Activated naive CD4-positive, alpha-beta T cell treated with anti-CD3 and anti-CD28 coated beads, Interleukin-2, amount 50 U/mL, for 24 hours (primary cell): Measurements from ENCODE around the gene MEIS2.

Experiments used
- H3K27ac Mint-ChIP-seq: one replicate; pipeline ENCODE4 v1.8.0; 2021; ENCODE audit warnings: mild to moderate bottlenecking, mixed read lengths
- H3K27me3 Mint-ChIP-seq: one replicate; pipeline ENCODE4 v1.8.0; 2021; ENCODE audit warnings: mixed read lengths
- H3K36me3 Mint-ChIP-seq: one replicate; pipeline ENCODE4 v1.8.0; 2021; ENCODE audit warnings: mixed read lengths
- H3K4me1 Mint-ChIP-seq: one replicate; pipeline ENCODE4 v1.8.0; 2021; ENCODE audit warnings: mixed read lengths
- H3K4me3 Mint-ChIP-seq: one replicate; pipeline ENCODE4 v1.8.0; 2021; ENCODE audit warnings: mild to moderate bottlenecking, mixed read lengths
- H3K9me3 Mint-ChIP-seq: one replicate; pipeline ENCODE4 v1.8.0; 2021; ENCODE audit warnings: mixed read lengths

Gene MEIS2

GRCh38 chr15:37100109-37100965 is at the start of gene MEIS2:
TSS of gene MEIS2 (minus strand) at chr15:37100549. CDS start at chr15:37099466, 1,083 bp downstream.
- peak within 1 kb of the TSS; percentile 89 for H3K4me3 Mint-ChIP-seq
- peaks cover 19% of the 10 kb centered on the region for H3K9me3 Mint-ChIP-seq
- H3K27me3 Mint-ChIP-seq: peaks cover 74% of the 10 kb centered on the region
- H3K36me3 Mint-ChIP-seq: peaks cover 4% of the 10 kb centered on the region
- peak within 1 kb of the TSS; percentile 38 for H3K27ac Mint-ChIP-seq
- peaks cover 56% of the 10 kb centered on the region for H3K4me1 Mint-ChIP-seq

DNA sequence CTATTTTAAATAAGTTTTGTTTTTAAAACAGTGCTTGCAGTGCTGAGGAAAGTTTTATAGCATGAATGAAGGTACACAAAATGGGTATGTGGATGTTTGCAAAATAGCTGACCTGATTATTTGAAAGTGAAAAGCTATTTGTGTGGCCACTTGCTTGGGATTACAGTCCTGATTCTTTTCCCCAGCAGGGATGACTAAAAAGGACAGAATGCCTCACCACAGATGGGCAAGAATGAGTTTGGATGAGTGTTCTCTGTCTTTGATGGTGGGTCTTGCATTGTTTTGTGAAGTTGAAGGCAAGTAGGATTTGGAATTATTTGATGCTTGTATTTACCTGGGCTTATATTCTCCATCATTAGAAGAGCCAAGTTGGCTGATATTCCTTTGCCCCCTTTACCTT is 48.8 kb upstream of the MEIS2 start:
- Mint-ChIP-seq H3K36me3 (no peaks in the 10 kb centered on the region), H3K27me3 (peaks cover 6% of the 10 kb centered on the region), H3K4me3 (no peak overlapping the region), H3K9me3 (no peaks in the 10 kb centered on the region), H3K4me1 (no peaks in the 10 kb centered on the region), H3K27ac (no peak overlapping the region)

- Mint-ChIP-seq H3K27me3 (peaks cover 6% of the 10 kb centered on the region), H3K27ac (no peak overlapping the region), H3K36me3 (no peaks in the 10 kb centered on the region), H3K4me1 (no peaks in the 10 kb centered on the region), H3K9me3 (no peaks in the 10 kb centered on the region), H3K4me3 (no peak overlapping the region)
Observed at GRCh38 chr15:37148714-37149113, 48.4 kb upstream of the MEIS2 start.

DNA sequence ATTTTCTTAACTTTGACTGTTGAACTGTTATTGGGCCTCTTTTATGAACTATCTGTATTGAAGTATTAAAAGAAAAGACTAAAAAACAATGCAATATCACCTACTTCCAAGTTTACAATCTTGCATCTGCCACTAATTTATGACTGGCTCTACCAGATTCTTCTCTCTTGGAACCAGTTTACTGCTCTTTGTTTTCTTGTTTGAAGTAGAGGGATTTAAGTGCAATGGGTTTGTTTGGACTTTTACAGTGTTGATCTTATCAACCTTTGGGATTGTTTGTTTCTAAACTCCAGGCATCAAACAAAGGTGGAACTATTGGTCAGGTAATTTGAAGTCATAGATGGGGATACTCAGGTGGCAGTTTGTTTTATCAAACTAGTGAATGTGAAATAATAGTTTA is 43.0 kb upstream of the MEIS2 start:
- no peaks in the 10 kb centered on the region for H3K9me3 Mint-ChIP-seq
- peaks cover 8% of the 10 kb centered on the region for H3K27me3 Mint-ChIP-seq
- H3K4me1 Mint-ChIP-seq: no peaks in the 10 kb centered on the region
- H3K36me3 Mint-ChIP-seq: no peaks in the 10 kb centered on the region
- no peak overlapping the region for H3K27ac Mint-ChIP-seq
- no peak overlapping the region for H3K4me3 Mint-ChIP-seq

- H3K36me3 Mint-ChIP-seq: no peaks in the 10 kb centered on the region
- H3K27me3 Mint-ChIP-seq: peaks cover 8% of the 10 kb centered on the region
- H3K9me3 Mint-ChIP-seq: no peaks in the 10 kb centered on the region
Observed at GRCh38 chr15:37142371-37142770, 42.0 kb upstream of the MEIS2 start.

GRCh38 chr15:37140531-37141058 is 40.2 kb upstream of the MEIS2 start:
- H3K27ac Mint-ChIP-seq: no peak overlapping the region
- no peaks in the 10 kb centered on the region for H3K9me3 Mint-ChIP-seq
- no peaks in the 10 kb centered on the region for H3K4me1 Mint-ChIP-seq
- peaks cover 9% of the 10 kb centered on the region for H3K27me3 Mint-ChIP-seq
- no peaks in the 10 kb centered on the region for H3K36me3 Mint-ChIP-seq
- H3K4me3 Mint-ChIP-seq: no peak overlapping the region

More at GRCh38 chr15:37142371-37142770, 42.0 kb upstream of the MEIS2 start:
- no peak overlapping the region for H3K4me3 Mint-ChIP-seq
- H3K27ac Mint-ChIP-seq: no peak overlapping the region
- no peaks in the 10 kb centered on the region for H3K4me1 Mint-ChIP-seq

DNA sequence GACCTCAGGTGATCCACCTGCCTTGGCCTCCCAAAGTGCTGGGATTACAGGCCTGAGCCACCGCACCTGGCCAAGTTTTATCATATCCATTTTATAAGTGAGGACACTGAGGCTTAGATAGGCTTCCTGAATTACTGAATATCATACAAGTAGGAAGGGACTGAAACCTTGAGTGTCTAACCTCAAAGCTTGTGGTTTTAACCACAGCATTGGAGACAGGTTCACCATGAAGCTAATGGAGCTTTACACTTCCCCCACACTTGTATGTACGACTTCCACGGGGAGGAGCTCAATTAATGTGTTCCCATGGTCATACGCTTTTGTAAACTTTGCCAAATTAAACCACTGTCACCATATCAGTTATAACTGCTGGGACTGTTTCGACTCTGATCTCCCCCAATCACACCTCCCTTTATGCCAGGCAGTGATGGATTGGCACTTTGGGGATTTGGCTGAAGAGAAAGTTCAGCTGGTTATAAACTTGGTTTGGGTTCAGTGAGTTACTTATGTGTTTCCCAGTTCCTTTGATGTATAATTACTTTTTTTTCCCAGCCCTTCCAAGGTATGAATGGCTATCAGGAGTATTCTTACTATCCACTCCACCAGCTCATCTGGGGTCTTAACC is 38.4 kb upstream of the MEIS2 start:
- H3K4me3 Mint-ChIP-seq: no peak overlapping the region
- no peaks in the 10 kb centered on the region for H3K36me3 Mint-ChIP-seq
- H3K4me1 Mint-ChIP-seq: no peaks in the 10 kb centered on the region
- no peaks in the 10 kb centered on the region for H3K9me3 Mint-ChIP-seq
- peaks cover 8% of the 10 kb centered on the region for H3K27me3 Mint-ChIP-seq
- no peak overlapping the region for H3K27ac Mint-ChIP-seq

GRCh38 chr15:37137221-37137620 is 36.9 kb upstream of the MEIS2 start:
- H3K27ac Mint-ChIP-seq: no peak overlapping the region
- no peaks in the 10 kb centered on the region for H3K4me1 Mint-ChIP-seq
- no peaks in the 10 kb centered on the region for H3K36me3 Mint-ChIP-seq
- H3K4me3 Mint-ChIP-seq: no peak overlapping the region
- H3K27me3 Mint-ChIP-seq: peaks cover 8% of the 10 kb centered on the region
- H3K9me3 Mint-ChIP-seq: no peaks in the 10 kb centered on the region

- Mint-ChIP-seq H3K4me3 (no peak overlapping the region), H3K9me3 (no peaks in the 10 kb centered on the region), H3K27me3 (peaks cover 8% of the 10 kb centered on the region), H3K4me1 (no peaks in the 10 kb centered on the region), H3K36me3 (no peaks in the 10 kb centered on the region), H3K27ac (no peak overlapping the region)
Observed at GRCh38 chr15:37136666-37137065, 36.3 kb upstream of the MEIS2 start.

DNA sequence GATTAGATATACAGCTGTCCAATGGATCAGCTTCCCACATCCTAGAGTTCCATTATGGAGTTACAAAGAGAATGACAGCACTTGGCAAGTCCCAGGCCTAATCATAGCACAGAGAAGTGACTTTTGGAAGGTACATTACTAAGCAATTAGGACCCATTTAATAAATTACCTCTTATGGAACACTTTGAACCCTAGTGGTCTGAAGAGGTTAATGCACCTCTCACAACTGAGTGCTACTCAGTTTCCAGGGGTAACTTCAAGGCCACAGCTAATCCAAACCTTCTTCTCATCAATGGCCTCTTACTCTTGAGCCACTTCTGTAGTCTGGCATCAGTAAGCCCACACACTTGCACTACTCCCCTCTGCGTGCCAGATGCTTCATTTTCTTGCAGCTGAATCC is 34.9 kb upstream of the MEIS2 start:
- H3K36me3 Mint-ChIP-seq: no peaks in the 10 kb centered on the region

DNA sequence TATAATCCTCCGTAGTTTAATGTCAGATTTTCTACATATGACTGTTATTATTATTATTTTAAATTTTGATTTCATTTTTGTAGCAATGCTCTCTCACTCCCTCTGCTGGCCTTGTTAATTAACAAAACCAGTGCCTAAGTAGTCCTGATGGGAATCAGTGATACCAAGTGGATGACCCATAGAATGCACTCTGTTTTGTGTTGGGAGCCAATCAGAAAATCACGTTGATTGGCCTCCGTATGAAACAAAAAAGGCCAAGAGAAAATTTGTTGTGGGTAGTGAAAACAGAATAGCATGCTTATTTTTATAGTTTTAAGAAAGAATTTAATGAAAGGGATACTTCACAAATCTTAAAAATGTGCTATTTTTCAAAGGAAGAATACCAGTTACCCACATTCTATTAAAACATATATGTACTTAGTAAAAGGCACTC is 34.4 kb upstream of the MEIS2 start:
- no peak overlapping the region for H3K4me3 Mint-ChIP-seq
- no peaks in the 10 kb centered on the region for H3K4me1 Mint-ChIP-seq
- H3K27me3 Mint-ChIP-seq: peaks cover 12% of the 10 kb centered on the region
- H3K36me3 Mint-ChIP-seq: no peaks in the 10 kb centered on the region
- H3K27ac Mint-ChIP-seq: no peak overlapping the region
- no peaks in the 10 kb centered on the region for H3K9me3 Mint-ChIP-seq

More for the DNA sequence above, 34.9 kb upstream of the MEIS2 start:
- Mint-ChIP-seq H3K27me3 (peaks cover 12% of the 10 kb centered on the region), H3K4me3 (no peak overlapping the region), H3K27ac (no peak overlapping the region), H3K4me1 (no peaks in the 10 kb centered on the region), H3K9me3 (no peaks in the 10 kb centered on the region)

- no peaks in the 10 kb centered on the region for H3K9me3 Mint-ChIP-seq
- no peaks in the 10 kb centered on the region for H3K4me1 Mint-ChIP-seq
- no peak overlapping the region for H3K27ac Mint-ChIP-seq
- peaks cover 13% of the 10 kb centered on the region for H3K27me3 Mint-ChIP-seq
- no peak overlapping the region for H3K4me3 Mint-ChIP-seq
- no peaks in the 10 kb centered on the region for H3K36me3 Mint-ChIP-seq
Observed at GRCh38 chr15:37134244-37134643, 33.9 kb upstream of the MEIS2 start.

GRCh38 chr15:37133602-37134001 is 33.3 kb upstream of the MEIS2 start:
- H3K27me3 Mint-ChIP-seq: peaks cover 9% of the 10 kb centered on the region
- H3K27ac Mint-ChIP-seq: no peak overlapping the region
- no peak overlapping the region for H3K4me3 Mint-ChIP-seq
- no peaks in the 10 kb centered on the region for H3K36me3 Mint-ChIP-seq
- no peaks in the 10 kb centered on the region for H3K4me1 Mint-ChIP-seq
- H3K9me3 Mint-ChIP-seq: no peaks in the 10 kb centered on the region

- no peaks in the 10 kb centered on the region for H3K9me3 Mint-ChIP-seq
- no peaks in the 10 kb centered on the region for H3K4me1 Mint-ChIP-seq
- H3K4me3 Mint-ChIP-seq: no peak overlapping the region
- H3K27me3 Mint-ChIP-seq: peaks cover 8% of the 10 kb centered on the region
- no peaks in the 10 kb centered on the region for H3K36me3 Mint-ChIP-seq
- H3K27ac Mint-ChIP-seq: no peak overlapping the region
Observed at GRCh38 chr15:37132826-37133417, 32.6 kb upstream of the MEIS2 start.

DNA sequence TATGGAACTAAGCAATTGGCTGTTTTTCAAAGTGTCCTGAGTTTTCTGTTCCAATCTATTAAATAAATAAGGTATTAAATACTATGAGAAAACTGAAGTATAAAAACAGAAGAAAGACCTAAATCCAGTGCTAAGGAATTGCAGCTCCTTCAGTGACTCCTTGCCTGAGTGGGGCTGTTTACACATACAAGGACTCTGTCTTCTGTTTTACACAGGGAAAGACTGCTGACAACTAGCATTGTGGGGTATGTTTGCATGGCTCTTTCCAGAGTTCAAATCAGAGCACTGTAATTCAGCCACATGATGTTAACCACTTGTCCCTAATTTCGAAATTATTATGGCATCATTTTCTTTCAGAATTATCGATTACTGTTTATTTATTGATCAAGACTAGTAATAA is 31.3 kb upstream of the MEIS2 start:
- Mint-ChIP-seq H3K4me3 (no peak overlapping the region), H3K27ac (no peak overlapping the region), H3K9me3 (no peaks in the 10 kb centered on the region), H3K27me3 (peaks cover 11% of the 10 kb centered on the region), H3K36me3 (no peaks in the 10 kb centered on the region), H3K4me1 (no peaks in the 10 kb centered on the region)

DNA sequence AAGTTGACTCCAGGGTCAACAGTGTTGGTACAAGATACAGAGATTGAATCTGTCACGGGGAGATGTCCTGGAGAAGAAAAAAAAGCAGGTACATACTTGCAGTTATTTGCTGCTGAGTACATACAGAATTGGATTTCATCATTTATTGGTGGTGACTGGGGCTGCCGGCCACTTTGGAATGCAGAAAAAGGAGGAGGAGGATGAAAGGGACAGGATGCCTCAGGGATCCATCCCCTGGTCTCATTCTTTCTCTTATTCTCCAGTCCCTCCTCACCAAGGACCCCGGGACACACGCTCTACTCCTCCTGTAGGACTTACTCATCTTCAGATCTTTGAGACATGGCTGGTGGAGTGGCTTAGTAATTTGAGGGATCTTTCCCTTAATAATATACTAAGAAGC is 30.0 kb upstream of the MEIS2 start:
- Mint-ChIP-seq H3K9me3 (no peaks in the 10 kb centered on the region), H3K4me3 (no peak overlapping the region), H3K4me1 (no peaks in the 10 kb centered on the region), H3K36me3 (no peaks in the 10 kb centered on the region), H3K27ac (no peak overlapping the region), H3K27me3 (peaks cover 9% of the 10 kb centered on the region)
